Measurements from ENCODE around the gene PPP1R9B.
A peak's percentile ranks its signal among the peaks of the same experiment; 100 is the strongest.

The PPP1R9B gene

DNA sequence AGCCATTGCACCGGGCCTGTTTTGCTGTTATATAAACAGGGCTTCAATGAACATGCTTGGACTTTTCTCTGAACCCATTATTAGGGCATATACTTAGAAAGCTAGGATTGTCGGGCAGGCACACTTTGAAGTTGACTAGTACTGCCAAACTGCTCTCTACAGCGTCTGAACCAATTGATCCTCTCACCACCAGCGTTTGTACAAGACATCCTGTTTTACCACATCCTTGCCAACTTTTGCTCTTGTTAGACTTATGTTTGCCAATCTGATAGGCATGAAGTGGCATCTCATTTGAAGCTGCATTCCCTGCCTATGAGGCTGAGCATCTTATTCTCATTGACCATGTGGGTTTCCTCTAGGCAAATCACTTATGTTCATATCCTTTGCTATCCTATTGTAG, 7.4 kb upstream of the PPP1R9B start:
- DNase-seq (ENCODE audit: low read depth in 1 of 2, low spot score in 1 of 2), result no peak

GRCh38 chr17:50155115-50155819, 4.8 kb upstream of the PPP1R9B start:
- DNase-seq (ENCODE audit: low read depth in 1 of 2, low spot score in 1 of 2), result no peak

DNA sequence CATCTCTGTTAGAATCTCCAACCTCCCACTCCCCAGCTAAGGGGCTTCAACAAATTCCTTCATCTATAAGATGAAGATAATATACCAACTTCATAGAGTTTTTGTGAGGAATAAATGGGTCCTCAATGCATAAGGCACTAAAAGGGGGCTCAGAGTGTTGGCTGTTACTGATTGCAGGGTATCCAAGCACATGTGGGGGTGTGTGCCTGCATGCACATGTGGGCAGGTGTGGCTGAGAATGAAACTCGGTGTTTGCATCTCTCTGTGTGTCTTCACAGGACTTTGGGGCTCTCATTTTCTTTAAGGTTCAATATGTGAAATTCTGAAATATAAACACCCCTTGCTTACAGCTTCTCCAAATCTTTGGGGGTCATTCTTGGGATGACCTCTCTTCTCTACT, 4.1 kb upstream of the PPP1R9B start:
- no peak for DNase-seq (ENCODE audit: low read depth in 1 of 2, low spot score in 1 of 2)

DNA sequence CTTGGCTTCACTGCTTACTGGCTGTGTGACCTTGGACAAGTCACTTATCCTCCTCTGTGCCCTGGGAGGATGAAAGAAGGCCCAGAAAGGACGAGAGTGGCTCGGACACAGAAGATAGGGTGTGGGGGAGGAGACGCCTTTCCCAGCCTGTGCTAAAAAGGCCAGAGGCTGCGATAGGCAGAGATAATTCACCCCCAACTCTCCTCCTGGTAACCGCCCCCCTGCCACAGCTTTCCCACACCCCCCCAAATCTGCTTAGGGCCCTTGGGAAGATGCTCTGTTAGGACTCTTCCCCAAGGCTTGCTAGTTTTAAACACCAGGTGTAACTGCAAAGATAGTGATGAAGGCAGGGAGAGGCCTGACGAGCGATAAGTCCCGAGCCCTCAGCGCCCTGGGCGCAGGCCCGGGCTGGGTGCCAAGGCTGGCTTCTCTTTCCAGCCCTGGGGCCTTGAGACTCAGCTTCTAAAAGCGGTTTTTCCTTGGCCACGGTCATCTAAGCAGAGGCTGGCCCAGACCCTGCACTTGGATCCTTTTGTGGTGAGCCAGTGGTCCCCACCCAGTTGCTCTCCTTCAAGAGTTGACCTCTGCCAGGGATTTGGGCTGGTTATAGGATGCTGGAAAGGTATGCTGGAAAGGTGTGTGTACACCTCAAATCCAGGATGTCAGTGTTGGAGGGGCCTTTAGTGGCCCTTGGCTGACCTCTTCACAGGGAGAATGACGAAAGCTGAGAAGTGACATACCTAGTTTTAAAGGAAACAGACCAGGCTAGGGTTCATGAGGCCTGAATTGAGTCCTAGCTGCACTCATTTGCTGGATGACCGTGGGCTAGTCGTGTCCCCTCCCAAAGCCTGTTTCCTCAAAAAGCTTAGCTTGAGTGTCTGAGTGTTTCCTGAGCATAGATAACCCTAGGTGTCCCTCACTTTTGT, 3.4 kb upstream of the PPP1R9B start:
- DNase-seq (ENCODE audit: low read depth in 1 of 2, low spot score in 1 of 2), result no peak

DNA sequence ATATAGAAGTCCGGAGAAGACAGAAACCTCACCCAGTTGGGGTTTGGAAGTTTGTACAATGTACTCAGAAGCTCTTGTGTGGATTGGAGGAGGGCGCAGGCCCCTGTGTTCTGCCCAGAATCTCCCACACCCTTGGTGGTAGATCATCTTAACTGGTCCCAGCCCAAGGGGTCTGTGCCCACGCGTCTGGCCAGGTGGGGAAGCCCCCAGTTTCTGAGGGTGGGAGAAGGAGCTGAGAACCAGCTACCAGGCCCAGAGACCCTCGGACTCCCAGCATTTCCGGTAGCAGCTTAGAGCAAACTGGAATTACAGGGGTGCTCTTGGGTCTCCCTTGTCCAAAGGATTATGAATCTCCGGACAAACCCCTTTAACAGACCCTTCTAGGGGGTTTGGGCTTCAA, 2.3 kb upstream of the PPP1R9B start:
- DNase-seq (ENCODE audit: low read depth in 1 of 2, low spot score in 1 of 2), result no peak

DNA sequence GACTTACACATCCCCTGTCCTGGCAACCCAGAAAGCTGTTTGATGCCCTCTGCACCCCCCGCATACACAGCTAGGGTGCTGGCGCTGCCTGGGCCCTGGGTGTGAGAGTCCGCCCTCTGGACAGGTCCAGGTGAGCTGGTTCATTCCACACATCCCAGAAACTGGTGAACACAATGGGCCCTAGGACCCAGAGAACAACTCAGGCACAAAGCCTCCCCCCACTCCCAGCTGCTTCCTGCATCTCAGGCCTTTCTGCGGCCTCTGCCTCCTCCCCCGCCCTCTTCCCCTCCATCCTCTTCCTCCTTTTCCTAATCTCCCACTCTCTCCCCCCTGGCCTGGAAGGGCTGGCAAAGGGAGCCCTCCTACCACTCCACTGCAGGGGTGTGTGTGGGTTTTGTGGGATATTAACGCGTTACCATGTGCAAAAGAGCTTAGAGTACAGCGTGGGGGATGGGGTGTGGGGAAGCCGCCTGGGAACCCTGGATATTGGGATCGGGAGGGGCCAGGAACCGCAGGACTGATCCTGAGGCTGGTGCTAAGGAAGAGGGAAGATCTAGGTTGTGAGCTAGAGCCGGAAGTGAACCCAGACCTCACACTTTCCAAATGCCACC, 1.6 kb upstream of the PPP1R9B start:
- DNase-seq (ENCODE audit: low read depth in 1 of 2, low spot score in 1 of 2), result no peak

- DNase-seq (ENCODE audit: low read depth in 1 of 2, low spot score in 1 of 2), result peak; percentile 68 to 77
Measured at GRCh38 chr17:50151041-50151936, 812 bp upstream of the PPP1R9B start.

DNA sequence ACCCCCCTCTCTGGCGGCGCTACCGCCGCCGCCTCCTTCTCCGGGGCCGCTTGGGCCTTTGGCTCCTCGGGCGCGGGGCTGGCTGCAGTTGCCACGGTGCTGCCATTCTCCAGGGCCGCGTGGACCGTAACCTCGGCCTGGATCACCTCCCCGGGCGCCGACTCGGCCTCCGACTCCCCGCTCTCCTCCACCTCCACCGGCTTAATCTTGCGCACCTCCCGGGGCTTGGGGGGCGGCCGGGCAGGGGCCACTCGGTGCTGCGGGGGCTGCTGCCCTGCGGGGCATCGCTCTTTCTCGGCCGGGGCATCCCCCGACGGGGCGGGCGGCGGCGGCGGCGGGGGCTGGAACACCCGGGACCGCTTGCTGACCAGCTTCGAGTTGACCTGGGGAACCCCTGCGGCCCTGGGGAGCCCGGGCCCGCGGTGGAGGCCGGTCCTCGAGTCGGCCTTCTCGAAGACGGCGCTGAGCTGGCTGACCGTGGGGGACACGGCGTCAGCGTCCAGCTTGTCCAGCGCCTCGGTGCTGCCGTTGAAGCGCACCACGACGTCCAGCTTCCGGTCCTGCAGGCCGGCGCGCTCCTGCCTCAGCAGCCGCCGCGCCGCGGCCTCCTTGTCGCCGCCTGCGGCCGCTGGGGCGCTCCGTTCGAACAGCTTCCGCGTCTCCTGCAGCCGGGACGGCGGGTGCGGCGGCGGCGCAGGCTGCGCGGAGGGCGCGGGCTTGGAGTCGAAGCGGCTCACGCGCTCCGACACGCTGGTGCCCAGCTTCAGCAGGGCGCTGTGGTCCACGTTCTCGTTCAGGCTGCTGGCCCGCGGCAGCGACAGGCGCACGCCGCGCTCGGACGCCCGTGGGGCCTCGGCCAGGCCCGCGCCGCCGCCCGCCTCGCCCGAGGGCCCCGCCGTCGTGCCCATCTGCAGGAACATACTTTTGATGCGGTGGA, 792 bp downstream of the PPP1R9B start:
- peak in 1 of 2 donors; percentile 44 for DNase-seq (ENCODE audit: low read depth in 1 of 2, low spot score in 1 of 2)

- no peak for DNase-seq (ENCODE audit: low read depth in 1 of 2, low spot score in 1 of 2)
Measured at GRCh38 chr17:50149091-50149416, 1.4 kb downstream of the PPP1R9B start.

GRCh38 chr17:50148226-50149090, 2.0 kb downstream of the PPP1R9B start:
- peak; percentile 53 to 80 for DNase-seq (ENCODE audit: low read depth in 1 of 2, low spot score in 1 of 2)

DNA sequence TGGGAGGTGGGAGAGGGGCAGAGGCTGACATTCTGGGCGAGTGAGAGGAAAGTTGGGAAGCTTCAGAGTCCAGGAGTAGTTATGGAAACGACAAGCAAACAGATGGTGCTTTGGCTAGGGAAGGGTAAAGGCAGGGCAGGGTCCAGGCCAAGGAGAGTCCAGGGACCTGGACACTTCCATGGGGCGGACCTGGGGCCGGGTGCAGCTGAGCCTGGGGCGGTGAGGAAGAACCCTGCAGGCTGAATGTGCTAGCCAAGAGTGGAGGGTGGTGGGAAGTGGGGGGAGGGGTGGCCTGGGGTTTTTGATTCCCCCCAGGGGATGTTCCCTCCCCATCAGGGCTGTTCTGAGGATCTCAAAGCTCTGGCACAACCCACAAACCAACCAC, 2.6 kb downstream of the PPP1R9B start:
- no peak for DNase-seq (ENCODE audit: low read depth in 1 of 2, low spot score in 1 of 2)

DNA sequence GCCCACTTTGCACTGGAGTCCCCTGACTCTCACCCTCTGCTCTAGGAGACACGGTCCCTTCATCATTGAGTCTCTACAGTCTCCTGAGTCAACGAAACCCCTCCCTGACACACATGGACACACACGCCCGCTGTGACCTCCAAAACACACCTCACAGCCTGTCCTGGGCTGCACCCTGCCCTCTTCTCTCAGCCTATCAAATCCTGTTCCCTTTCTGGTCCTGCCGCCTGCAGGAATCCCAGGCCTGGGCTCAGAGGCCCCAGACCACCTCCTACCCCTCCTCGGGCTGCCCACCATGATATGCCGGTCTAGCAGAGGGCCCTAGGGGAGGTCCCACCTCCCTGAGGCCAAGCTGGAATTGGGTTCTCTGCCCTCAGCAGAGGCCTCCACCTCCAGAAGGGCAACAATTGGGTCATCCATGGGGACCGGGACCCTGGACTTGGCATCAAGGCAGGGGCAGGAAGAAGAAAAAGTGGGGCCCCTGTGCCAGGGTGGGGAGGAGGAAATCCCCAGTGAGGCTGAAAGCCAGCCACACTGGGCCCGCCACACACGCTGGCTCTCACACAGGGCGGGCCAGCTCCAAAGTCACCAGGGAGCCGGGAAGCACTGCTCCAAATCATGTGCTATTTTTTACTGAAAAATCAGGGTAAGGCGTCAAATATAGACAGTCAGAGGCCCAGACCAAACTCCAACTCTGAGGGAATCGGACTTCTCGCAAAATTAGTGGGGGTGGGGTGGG, 3.4 kb downstream of the PPP1R9B start:
- no peak for DNase-seq (ENCODE audit: low read depth in 1 of 2, low spot score in 1 of 2)

DNA sequence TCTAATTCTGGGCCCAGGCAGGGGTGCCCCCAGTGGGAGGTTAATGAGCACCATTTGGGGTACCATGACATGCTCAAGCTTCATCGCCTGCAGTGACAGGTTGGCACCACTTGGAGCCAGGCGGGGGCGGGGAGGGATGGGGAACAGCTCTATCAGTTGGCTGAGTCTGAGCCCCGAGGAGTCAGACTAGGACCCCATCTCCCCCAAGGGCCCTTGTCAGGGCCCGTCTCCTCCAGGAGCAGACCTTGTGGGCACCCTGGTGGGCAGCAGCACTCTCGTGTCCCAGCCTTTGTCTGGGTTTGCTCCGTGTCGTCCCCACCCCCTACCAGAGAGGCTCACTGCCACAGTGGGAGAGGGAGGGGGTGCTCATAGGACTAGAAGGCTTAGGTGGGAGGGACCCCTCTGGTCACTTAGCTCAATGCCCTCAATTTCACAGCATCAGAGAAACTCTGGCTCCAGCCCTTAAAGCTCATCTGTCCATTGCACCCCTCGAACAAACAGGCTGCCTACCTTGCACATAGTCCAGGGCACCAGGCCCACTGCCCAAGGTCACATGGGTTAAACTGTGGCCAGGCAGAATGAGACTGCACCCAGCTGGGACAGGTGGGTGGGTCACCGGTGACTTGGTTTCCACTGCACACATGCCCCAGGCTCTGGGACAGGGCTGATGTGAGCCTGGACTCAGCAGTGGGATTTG, 4.1 kb downstream of the PPP1R9B start:
- no peak for DNase-seq (ENCODE audit: low read depth in 1 of 2, low spot score in 1 of 2)

DNA sequence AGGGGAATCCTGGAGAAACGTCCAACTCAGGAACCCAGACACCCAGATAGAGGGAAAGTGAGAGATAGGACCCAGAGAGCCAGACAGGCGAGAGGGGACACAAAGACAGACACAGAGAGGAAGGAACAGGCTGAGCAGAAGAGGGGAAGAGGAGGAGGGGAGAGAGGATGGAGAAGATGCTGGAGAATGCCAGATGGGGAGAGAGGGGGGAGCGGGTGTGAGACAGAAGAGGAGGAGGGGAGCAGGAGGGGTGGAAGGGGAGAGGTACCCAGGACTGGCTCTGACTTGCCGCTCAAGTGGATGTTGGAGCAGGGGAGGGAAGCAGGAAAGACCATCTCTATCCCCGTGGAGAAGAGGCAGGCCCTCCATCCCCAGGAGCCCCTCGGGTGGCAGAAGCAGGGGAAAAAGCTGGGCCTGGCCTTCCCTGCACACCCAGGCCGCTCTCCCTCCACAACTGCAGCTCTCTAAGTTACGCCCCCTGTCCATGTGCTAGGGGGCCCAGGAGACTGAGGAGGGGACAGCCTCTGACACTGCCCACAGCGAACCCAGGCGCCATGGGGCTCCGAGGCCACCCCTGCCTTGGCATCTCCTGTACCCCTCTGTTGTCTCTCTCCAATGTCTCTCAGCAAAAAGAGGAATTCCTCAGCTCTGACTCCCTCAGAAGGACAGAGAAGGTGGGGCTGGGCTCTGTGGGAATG, 4.8 kb downstream of the PPP1R9B start:
- DNase-seq (ENCODE audit: low read depth in 1 of 2, low spot score in 1 of 2), result no peak

DNA sequence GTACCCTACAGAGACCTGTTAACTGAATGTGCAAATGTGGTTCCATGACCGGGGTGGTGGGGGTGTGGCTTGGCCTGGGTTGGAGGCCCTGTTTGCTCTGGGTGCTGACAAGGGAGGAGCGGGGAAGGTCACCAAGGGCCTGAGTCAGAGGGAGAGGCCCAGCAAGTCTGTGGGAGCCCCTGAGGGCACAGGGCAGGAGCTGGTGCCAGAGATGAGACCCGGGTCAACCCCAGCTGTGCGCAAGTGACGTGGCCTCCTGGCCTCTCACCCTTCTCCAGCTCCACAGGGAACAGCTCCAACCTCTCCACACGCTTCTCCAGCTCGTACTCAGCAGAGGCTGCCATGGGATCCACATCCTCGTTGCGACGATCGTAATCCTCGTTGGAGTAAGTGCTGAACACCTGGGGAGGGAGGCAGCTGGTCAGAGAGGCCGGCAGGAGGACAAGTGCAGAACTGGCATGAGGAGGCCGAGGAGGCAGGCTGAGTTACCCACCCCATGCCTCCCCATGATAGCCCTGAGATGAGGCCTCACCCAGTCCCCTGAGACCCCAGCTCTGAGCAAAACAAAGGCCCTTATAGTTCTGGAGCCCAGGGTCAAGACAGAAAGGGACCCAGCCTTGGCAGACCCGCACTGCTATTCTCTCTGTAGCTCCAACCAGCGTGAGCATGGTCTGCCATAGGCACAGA, 5.5 kb downstream of the PPP1R9B start:
- DNase-seq (ENCODE audit: low read depth in 1 of 2, low spot score in 1 of 2), result no peak

- DNase-seq (ENCODE audit: low read depth in 1 of 2, low spot score in 1 of 2), result no peak
Measured at GRCh38 chr17:50144355-50144754, 6.1 kb downstream of the PPP1R9B start.

Measured in stimulated activated CD4-positive, alpha-beta T cell treated with anti-CD3 and anti-CD28 coated beads, Interleukin-15, amount 100 ng/mL, for 1 hour (primary cell).